ENCODE results near the gene USH1C. TPM values are rescaled to one million over a fixed set of nuclear protein-coding genes. Genes with fewer than 3 reads are reported as not detected.

The USH1C gene
- total RNA-seq, 4 donors from 2014 or later = not detected

DNA sequence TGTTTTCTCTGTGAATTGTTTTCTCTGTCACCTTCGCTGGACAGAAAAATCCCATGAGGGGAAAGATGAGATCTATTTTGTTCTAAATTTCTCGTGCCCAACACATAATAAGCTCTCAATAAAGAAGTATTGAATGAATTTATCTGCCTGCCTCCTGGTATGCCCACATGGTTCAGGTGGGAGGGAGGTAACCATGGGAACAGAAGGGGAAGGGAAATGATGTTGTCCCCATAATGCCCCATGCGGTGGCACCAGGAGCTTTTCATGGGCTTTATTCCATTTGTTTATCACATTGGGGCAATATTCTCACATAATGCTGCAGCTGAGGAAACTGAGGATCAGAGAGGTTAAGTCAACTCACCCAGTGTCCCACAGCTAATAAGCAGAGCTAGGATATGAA, 8.7 kb downstream of the USH1C start:
- 88% methylated on average over 3 of the region's 3 CpGs for WGBS
- no peak overlapping the region for H3K4me3 ChIP-seq
- H3K27ac ChIP-seq (replicated peaks in 1 of 4) = no peak overlapping the region
- DNase-seq (ENCODE audit: extremely low spot score) = no peak
- H3K36me3 ChIP-seq = no peaks in the 10 kb centered on the region
- TF ChIP-seq POLR2AphosphoS5 (IDR thresholded peaks at IDR 0.05) (no peak), EP300 (IDR thresholded peaks at IDR 0.05) (no peak), POLR2A (IDR thresholded peaks at IDR 0.05; ENCODE audit: low read depth) (no peak)
- TF ChIP-seq, protein P1, sequence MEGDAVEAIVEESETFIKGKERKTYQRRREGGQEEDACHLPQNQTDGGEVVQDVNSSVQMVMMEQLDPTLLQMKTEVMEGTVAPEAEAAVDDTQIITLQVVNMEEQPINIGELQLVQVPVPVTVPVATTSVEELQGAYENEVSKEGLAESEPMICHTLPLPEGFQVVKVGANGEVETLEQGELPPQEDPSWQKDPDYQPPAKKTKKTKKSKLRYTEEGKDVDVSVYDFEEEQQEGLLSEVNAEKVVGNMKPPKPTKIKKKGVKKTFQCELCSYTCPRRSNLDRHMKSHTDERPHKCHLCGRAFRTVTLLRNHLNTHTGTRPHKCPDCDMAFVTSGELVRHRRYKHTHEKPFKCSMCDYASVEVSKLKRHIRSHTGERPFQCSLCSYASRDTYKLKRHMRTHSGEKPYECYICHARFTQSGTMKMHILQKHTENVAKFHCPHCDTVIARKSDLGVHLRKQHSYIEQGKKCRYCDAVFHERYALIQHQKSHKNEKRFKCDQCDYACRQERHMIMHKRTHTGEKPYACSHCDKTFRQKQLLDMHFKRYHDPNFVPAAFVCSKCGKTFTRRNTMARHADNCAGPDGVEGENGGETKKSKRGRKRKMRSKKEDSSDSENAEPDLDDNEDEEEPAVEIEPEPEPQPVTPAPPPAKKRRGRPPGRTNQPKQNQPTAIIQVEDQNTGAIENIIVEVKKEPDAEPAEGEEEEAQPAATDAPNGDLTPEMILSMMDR (IDR thresholded peaks at IDR 0.05) = no peak
- intact Hi-C loops (cut with DNase I) = no loop called here
- H3K27me3 ChIP-seq = peaks cover 0 to 26% (median 0%) of the 10 kb centered on the region in 4 donors
- no peaks in the 10 kb centered on the region for H3K9me3 ChIP-seq
- H3K4me1 ChIP-seq = no peaks in the 10 kb centered on the region

DNA sequence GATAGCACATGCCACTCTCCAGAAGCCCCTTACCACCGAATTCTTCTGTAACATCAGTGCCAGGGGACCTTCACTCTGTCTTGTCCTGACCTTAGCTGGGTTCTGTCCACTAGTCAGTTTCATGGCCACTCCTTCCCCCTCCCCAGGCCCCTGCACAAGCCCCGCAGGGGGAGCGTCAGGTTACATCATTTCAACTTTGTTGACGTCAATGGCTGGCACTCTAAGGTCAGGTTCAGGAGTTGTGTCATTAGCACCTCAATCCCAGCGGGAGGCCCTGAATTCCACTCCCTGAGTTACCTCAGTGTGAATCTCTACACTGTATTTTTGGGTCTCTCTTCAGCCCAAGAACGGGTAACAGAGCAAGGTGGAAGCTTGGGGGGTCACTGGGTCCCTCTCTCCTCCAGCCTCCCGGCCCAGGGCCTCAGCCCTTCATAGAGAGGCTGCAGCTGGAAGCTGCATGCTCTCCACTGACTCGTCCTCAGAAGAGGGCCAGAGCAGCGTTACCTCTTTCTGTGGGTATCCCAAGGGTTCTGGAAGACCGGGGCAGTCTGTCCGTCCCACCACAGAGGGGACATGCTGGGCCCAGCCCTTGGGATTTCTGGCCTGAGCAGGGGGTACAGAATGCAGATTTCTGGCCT, 10.3 kb downstream of the USH1C start:
- TF ChIP-seq EP300 (IDR thresholded peaks at IDR 0.05) (no peak), POLR2A (IDR thresholded peaks at IDR 0.05; ENCODE audit: low read depth) (no peak), POLR2AphosphoS5 (IDR thresholded peaks at IDR 0.05) (no peak)
- TF ChIP-seq, protein P1 (IDR thresholded peaks at IDR 0.05) = no peak
- peaks cover 0 to 22% (median 0%) of the 10 kb centered on the region in 4 donors for H3K27me3 ChIP-seq
- no peaks in the 10 kb centered on the region for H3K36me3 ChIP-seq
- DNase-seq (ENCODE audit: extremely low spot score) = no peak
- WGBS = 79% methylated on average over 11 of the region's 11 CpGs
- H3K9me3 ChIP-seq = no peaks in the 10 kb centered on the region
- intact Hi-C loops (cut with DNase I) = no loop called here
- no peak overlapping the region for H3K4me3 ChIP-seq
- no peaks in the 10 kb centered on the region for H3K4me1 ChIP-seq
- no peak overlapping the region for H3K27ac ChIP-seq (replicated peaks in 1 of 4)

DNA sequence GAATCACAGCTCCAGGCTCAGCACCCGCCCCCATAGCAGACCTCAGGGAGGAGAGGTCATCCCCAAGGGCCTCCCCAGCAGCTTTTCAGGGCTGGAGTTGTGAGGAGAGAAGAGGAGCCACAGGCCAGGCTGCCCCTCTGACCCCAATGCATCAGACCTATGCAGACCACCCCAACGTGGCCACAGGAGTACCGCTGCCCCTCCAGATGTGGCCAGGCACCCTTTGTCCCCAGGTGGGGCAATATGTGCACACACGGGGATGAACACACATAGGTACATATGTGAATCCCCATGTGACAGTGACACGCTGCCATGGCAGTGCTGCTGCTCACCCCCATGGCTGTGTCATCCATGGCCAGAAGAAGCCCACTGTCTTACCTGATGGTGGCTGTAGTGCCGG, 10.9 kb downstream of the USH1C start:
- 96% methylated on average over 4 of the region's 6 CpGs for WGBS
- intact Hi-C loops (cut with DNase I) = no loop called here
- Histone ChIP-seq H3K4me1 (no peaks in the 10 kb centered on the region), H3K27ac (replicated peaks in 1 of 4) (no peak overlapping the region), H3K27me3 (peaks cover 0 to 22% (median 0%) of the 10 kb centered on the region in 4 donors), H3K4me3 (no peak overlapping the region), H3K36me3 (no peaks in the 10 kb centered on the region), H3K9me3 (no peaks in the 10 kb centered on the region)
- TF ChIP-seq POLR2AphosphoS5 (IDR thresholded peaks at IDR 0.05) = no peak
- TF ChIP-seq, protein P1 (IDR thresholded peaks at IDR 0.05) = no peak
- TF ChIP-seq EP300 (IDR thresholded peaks at IDR 0.05) = no peak
- no peak for TF ChIP-seq POLR2A (IDR thresholded peaks at IDR 0.05; ENCODE audit: low read depth)
- DNase-seq (ENCODE audit: extremely low spot score) = no peak

DNA sequence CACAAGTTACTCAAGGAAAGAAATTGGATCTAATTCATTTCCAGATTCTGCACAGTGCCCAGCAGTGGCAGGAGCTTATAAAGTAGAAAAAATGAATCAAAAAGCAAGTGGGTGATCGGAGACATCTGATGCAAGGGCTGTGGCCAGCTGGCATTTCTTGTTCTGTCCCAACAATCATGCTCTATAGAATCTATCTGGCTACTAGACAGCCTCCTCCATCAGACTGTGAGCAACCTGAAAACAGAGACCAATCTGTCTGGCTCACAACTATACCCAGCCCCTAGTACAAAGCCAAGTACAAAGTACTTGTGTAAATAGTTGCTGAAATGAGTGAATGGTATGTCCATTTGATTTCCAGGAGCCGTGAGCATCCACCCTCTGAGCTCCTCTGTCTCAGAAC, 11.4 kb downstream of the USH1C start:
- no peak overlapping the region for H3K4me3 ChIP-seq
- WGBS = 76% methylated on average over 2 of the region's 2 CpGs
- H3K4me1 ChIP-seq = no peaks in the 10 kb centered on the region
- TF ChIP-seq, protein P1 (IDR thresholded peaks at IDR 0.05) = no peak
- TF ChIP-seq POLR2AphosphoS5 (IDR thresholded peaks at IDR 0.05) = no peak
- TF ChIP-seq EP300 (IDR thresholded peaks at IDR 0.05) = no peak
- no peak for TF ChIP-seq POLR2A (IDR thresholded peaks at IDR 0.05; ENCODE audit: low read depth)
- no peaks in the 10 kb centered on the region for H3K9me3 ChIP-seq
- no peak overlapping the region for H3K27ac ChIP-seq (replicated peaks in 1 of 4)
- H3K27me3 ChIP-seq = peaks cover 0 to 22% (median 0%) of the 10 kb centered on the region in 4 donors
- no peak for DNase-seq (ENCODE audit: extremely low spot score)
- intact Hi-C loops (cut with DNase I) = no loop called here
- H3K36me3 ChIP-seq = no peaks in the 10 kb centered on the region

DNA sequence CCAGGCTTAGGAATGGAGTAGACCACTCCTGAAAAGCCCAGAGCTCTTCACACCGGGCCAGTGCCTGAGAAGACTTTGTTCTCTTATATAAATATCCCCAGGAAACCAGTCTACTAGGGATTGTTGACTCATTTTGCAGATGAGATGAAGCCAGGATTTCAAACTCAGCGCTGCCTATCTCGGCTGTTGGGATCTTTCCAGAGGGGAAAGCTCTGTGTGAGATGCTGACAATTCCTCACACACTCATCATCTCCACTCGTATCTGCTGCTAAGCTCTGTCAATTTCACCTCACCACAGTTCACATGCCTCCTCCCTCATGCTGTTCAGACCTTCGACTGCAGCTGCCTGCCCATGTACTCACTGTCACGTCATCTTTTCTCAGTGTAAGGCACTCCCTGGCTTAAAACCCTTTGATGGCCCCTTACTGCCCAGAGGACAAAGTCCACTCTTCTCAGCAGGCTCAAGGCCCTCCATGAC, 12.5 kb downstream of the USH1C start:
- no peak overlapping the region for H3K4me3 ChIP-seq
- 58% methylated on average over 6 of the region's 6 CpGs for WGBS
- H3K4me1 ChIP-seq = no peaks in the 10 kb centered on the region
- TF ChIP-seq EP300 (IDR thresholded peaks at IDR 0.05) (no peak), POLR2AphosphoS5 (IDR thresholded peaks at IDR 0.05) (no peak), POLR2A (IDR thresholded peaks at IDR 0.05; ENCODE audit: low read depth) (no peak)
- TF ChIP-seq, protein P1 (IDR thresholded peaks at IDR 0.05) = no peak
- H3K36me3 ChIP-seq = no peaks in the 10 kb centered on the region
- H3K27me3 ChIP-seq = peaks cover 0 to 22% (median 0%) of the 10 kb centered on the region in 4 donors
- DNase-seq (ENCODE audit: extremely low spot score) = no peak
- H3K9me3 ChIP-seq = no peaks in the 10 kb centered on the region
- no peak overlapping the region for H3K27ac ChIP-seq (replicated peaks in 1 of 4)
- intact Hi-C loops (cut with DNase I) = no loop called here
